HCT116 (cell line): ENCODE measurements around the gene AGPAT3. TPM values are rescaled to one million over a fixed set of nuclear protein-coding genes. Genes with fewer than 3 reads are reported as not detected.

ENCODE experiments used
- ATAC-seq: fragments of 200-7000 bp; cut with Tn5 transposase; 2 replicates; pipeline ENCODE4 v1.9.1; 2020; ENCODE audit warnings: mild to moderate bottlenecking, moderate library complexity
- BruUV-seq: library from RNA; stranded (reverse); fragments of 400-500 nt; replicated peaks from 2 replicates; lab custom pipeline; 2021; lab: Mats Ljungman, UMichigan
- CTCF ChIA-PET: fragments of 300-600 bp; sonication (Branson Sonifier 250); formaldehyde crosslinking; loops from one replicate; lab custom pipeline; 2021; ENCODE audit warnings: antibody characterized with exemption; lab: Charles Lee
- POLR2A ChIA-PET: fragments of 300-600, 350-600 bp; sonication (Branson Sonifier 250); formaldehyde crosslinking; loops from one replicate; lab custom pipeline; 2021; ENCODE audit warnings: antibody characterized with exemption; lab: Charles Lee
- RAD21 ChIA-PET, 2 experiments: fragments of 300-600 bp; sonication (Branson Sonifier 250); formaldehyde crosslinking; loops; one replicate each; lab custom pipeline; 2023; ENCODE audit warnings: low total read pairs in 2 of 2; ENCODE audit not compliant: uncharacterized antibody in 2 of 2, unreplicated experiment in 2 of 2, low non-redundant PET in 1 of 2; lab: Charles Lee
- DNase-seq: peaks from one replicate; pipeline ENCODE4 v3.0.0-alpha.2; 2010; ENCODE audit warnings: low read depth, low spot score
- H2AFZ ChIP-seq: fragments of 200-600 bp; shearing (Covaris generic), sonication (generic); 2 replicates; pipeline ENCODE4 v1.6.1; 2017; ENCODE audit warnings: low read depth, mixed run types, mixed read lengths, antibody characterized with exemption, low read length; ENCODE audit not compliant: poor library complexity, severe bottlenecking
- H3K27ac ChIP-seq: 2 replicates; pipeline ENCODE4 v1.5.1; 2012; ENCODE audit warnings: low read depth, low read length
- H3K27me3 ChIP-seq: fragments of 200-600 bp; sonication (generic); 2 replicates; pipeline ENCODE4 v1.6.1; 2016; ENCODE audit warnings: mixed run types, low read length, mixed read lengths; ENCODE audit not compliant: insufficient read depth
- H3K36me3 ChIP-seq, 2 experiments: fragments of 200-500 bp in 1 of 2; fragments of 200-600 bp in 1 of 2; sonication (Bioruptor generic) in 1 of 2; sonication (generic) in 1 of 2; 2 replicates each; pipeline versions ENCODE4 v1.5.1 to v1.6.1; 2014 to 2016; ENCODE audit warnings: low read length in 2 of 2, inconsistent platforms in 1 of 2, mixed read lengths in 1 of 2, mixed run types in 1 of 2; ENCODE audit not compliant: insufficient read depth in 2 of 2, control insufficient read depth in 1 of 2
- H3K4me1 ChIP-seq, 2 experiments: fragments of 200-600 bp in 1 of 2; sonication (generic) in 1 of 2; 2 replicates each; pipeline versions ENCODE4 v1.5.1 to v1.6.1; 2012 to 2017; ENCODE audit warnings: low read length in 2 of 2, inconsistent platforms in 1 of 2, mild to moderate bottlenecking in 1 of 2, mixed read lengths in 1 of 2, mixed run types in 1 of 2, moderate library complexity in 1 of 2; ENCODE audit not compliant: insufficient read depth in 2 of 2, control insufficient read depth in 1 of 2
- H3K4me2 ChIP-seq: fragments of 200-600 bp; sonication (generic); 2 replicates; pipeline ENCODE4 v1.6.1; 2017; ENCODE audit warnings: mixed run types, low read length, mixed read lengths
- H3K4me3 ChIP-seq, 2 experiments: fragments of 200-600 bp in 1 of 2; sonication (generic) in 1 of 2; replicated peaks in 1 of 2; 2 replicates each; pipeline ENCODE4 v1.5.1; 2011 to 2016; ENCODE audit warnings: low read length in 2 of 2, control low read depth in 1 of 2, low read depth in 1 of 2, mild to moderate bottlenecking in 1 of 2, mixed read lengths in 1 of 2, mixed run types in 1 of 2
- H3K79me2 ChIP-seq: fragments of 200-600 bp; sonication (generic); 2 replicates; pipeline ENCODE4 v1.6.1; 2017; ENCODE audit warnings: mild to moderate bottlenecking, mixed run types, low read length, moderate library complexity, mixed read lengths; ENCODE audit not compliant: insufficient read depth
- H3K9ac ChIP-seq: fragments of 200-600 bp; sonication (generic); 2 replicates; pipeline ENCODE4 v1.6.1; 2016; ENCODE audit warnings: low read length, mixed read lengths
- H3K9me2 ChIP-seq: fragments of 200-600 bp; sonication (generic), shearing (Covaris generic); 2 replicates; pipeline ENCODE4 v1.6.1; 2017; ENCODE audit warnings: mixed run types, mild to moderate bottlenecking, moderate library complexity; ENCODE audit not compliant: insufficient read depth
- H3K9me3 ChIP-seq, 2 experiments: fragments of 200-500 bp in 1 of 2; fragments of 200-600 bp in 1 of 2; sonication (Bioruptor generic) in 1 of 2; sonication (generic) in 1 of 2; 2 replicates each; pipeline ENCODE4 v1.6.1; 2014 to 2017; ENCODE audit warnings: low read length in 2 of 2, mixed read lengths in 2 of 2, inconsistent platforms in 1 of 2, low read depth in 1 of 2, mild to moderate bottlenecking in 1 of 2, mixed run types in 1 of 2, moderate library complexity in 1 of 2; ENCODE audit not compliant: control insufficient read depth in 1 of 2, insufficient read depth in 1 of 2
- H4K20me1 ChIP-seq: fragments of 200-600 bp; sonication (generic), shearing (Covaris generic); 2 replicates; pipeline ENCODE4 v1.6.1; 2017; ENCODE audit warnings: mixed run types, mild to moderate bottlenecking, moderate library complexity; ENCODE audit not compliant: insufficient read depth
- CBX3 ChIP-seq: IDR thresholded peaks from 2 replicates; pipeline ENCODE4 v1.6.1; 2012; ENCODE audit warnings: low read depth
- CEBPB ChIP-seq: IDR thresholded peaks from 2 replicates; pipeline ENCODE4 v1.6.1; 2012; ENCODE audit warnings: low read depth
- SRF ChIP-seq: IDR thresholded peaks from 2 replicates; pipeline ENCODE4 v1.6.1; 2012; ENCODE audit warnings: low read depth
- TCF7L2 ChIP-seq: IDR thresholded peaks from 2 replicates; pipeline ENCODE4 v1.7.0; 2011; ENCODE audit warnings: borderline replicate concordance, inconsistent platforms; ENCODE audit not compliant: insufficient read depth, insufficient read length; ENCODE audit errors: extremely low read depth
- ZFX ChIP-seq: fragments of 450-650 bp; IDR thresholded peaks from 2 replicates; pipeline ENCODE4 v1.6.1; 2017
- ZNF274 ChIP-seq: fragments of 200-500 bp; sonication (Bioruptor generic); IDR thresholded peaks from 2 replicates; pipeline ENCODE4 v1.6.1; 2014; ENCODE audit warnings: mild to moderate bottlenecking, low read depth, low read length, inconsistent platforms
- intact Hi-C: fragments of 100-400 bp; cut with micrococcal nuclease; formaldehyde crosslinking; loops from 2 replicates; pipeline ENCODE4 v1.10.0; 2022
- total RNA-seq: library from RNA; stranded (reverse); gene quantifications from one replicate; pipeline ENCODE4 v1.2.1, GENCODE V29; 2021; ENCODE audit not compliant: unreplicated experiment
- TF ChIP-seq, protein P1 (sequence below): IDR thresholded peaks from 2 replicates; pipeline ENCODE4 v1.6.1; 2012; ENCODE audit warnings: low read depth

Gene AGPAT3
- total RNA-seq, 1 experiment from 2014 or later, result 54.1 TPM

DNA sequence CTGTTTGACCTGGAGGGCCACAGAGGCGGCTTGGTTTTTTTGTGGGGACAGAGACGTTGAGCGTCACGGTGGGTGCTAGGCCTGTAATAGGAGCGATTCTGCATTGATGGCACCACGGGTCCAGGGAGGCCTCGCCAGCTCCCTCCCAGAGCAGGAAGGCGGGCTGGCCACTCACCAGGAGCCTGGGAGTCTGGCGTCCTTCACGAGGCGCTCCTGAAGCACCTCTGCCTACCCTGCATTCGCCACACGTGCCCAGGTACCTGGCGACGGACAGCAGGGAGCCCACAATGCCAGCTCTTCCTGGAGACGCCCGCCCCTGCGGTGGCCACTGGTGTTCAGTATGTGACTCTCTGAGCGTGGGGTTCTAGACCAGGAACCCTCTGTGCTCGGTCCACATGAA, 77.2 kb downstream of the AGPAT3 start:
- no peaks in the 10 kb centered on the region for H4K20me1 ChIP-seq
- intact Hi-C loops, result loop anchor here (10.0 kb wide), 1 partner anchor 63 kb away; no protein-coding TSS in a partner anchor
- ChIA-PET CTCF (interaction anchor here (1.3 kb wide), 1 partner anchor 33 kb away, joined by 3 read pairs; no protein-coding TSS in a partner anchor), RAD21 (interaction anchor here in 1 of 2 experiments (0.8 kb wide), 1 partner anchor 131 kb away, joined by 3 read pairs; no protein-coding TSS in a partner anchor), POLR2A (no interaction called here)
- no peak for TF ChIP-seq ZFX
- TF ChIP-seq, protein P1, sequence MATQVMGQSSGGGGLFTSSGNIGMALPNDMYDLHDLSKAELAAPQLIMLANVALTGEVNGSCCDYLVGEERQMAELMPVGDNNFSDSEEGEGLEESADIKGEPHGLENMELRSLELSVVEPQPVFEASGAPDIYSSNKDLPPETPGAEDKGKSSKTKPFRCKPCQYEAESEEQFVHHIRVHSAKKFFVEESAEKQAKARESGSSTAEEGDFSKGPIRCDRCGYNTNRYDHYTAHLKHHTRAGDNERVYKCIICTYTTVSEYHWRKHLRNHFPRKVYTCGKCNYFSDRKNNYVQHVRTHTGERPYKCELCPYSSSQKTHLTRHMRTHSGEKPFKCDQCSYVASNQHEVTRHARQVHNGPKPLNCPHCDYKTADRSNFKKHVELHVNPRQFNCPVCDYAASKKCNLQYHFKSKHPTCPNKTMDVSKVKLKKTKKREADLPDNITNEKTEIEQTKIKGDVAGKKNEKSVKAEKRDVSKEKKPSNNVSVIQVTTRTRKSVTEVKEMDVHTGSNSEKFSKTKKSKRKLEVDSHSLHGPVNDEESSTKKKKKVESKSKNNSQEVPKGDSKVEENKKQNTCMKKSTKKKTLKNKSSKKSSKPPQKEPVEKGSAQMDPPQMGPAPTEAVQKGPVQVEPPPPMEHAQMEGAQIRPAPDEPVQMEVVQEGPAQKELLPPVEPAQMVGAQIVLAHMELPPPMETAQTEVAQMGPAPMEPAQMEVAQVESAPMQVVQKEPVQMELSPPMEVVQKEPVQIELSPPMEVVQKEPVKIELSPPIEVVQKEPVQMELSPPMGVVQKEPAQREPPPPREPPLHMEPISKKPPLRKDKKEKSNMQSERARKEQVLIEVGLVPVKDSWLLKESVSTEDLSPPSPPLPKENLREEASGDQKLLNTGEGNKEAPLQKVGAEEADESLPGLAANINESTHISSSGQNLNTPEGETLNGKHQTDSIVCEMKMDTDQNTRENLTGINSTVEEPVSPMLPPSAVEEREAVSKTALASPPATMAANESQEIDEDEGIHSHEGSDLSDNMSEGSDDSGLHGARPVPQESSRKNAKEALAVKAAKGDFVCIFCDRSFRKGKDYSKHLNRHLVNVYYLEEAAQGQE, result no peak
- no peak for TF ChIP-seq TCF7L2
- TF ChIP-seq ZNF274, result no peak
- no peak for TF ChIP-seq SRF
- no peak for TF ChIP-seq CBX3
- no peak for TF ChIP-seq CEBPB
- peaks cover 3 to 11% of the 10 kb centered on the region in 2 experiments; a peak in 3 of 4 replicates for H3K4me1 ChIP-seq
- no peaks in the 10 kb centered on the region for H3K9me3 ChIP-seq
- no peaks in the 10 kb centered on the region for H3K27me3 ChIP-seq
- no peaks in the 10 kb centered on the region for H3K9me2 ChIP-seq
- no peak for ATAC-seq
- no TSS peak for BruUV-seq
- no peak for DNase-seq
- H3K9ac ChIP-seq, result no peak overlapping the region
- H3K36me3 ChIP-seq, result no peaks in the 10 kb centered on the region
- H3K27ac ChIP-seq, result no peak overlapping the region
- 0 out of 2 replicates have a peak, but pooled peaks cover 4% of the 10 kb centered on the region for H3K79me2 ChIP-seq
- H3K4me3 ChIP-seq, result no peak overlapping the region
- H3K4me2 ChIP-seq, result no peak overlapping the region
- H2AFZ ChIP-seq, result no peak overlapping the region
